ENCODE measurements around the gene PTGDS. TPM values are rescaled to one million over a fixed set of nuclear protein-coding genes. Genes with fewer than 3 reads are reported as not detected.

The PTGDS gene
- total RNA-seq, 1 experiment from 2014 or later, result 3.6 TPM

- no CpG with 5 or more reads among the region's 18 CpGs for WGBS (ENCODE audit: extremely low coverage, insufficient read length, low lambda C conversion rate)
- H4K20me1 ChIP-seq (ENCODE audit: control insufficient read depth, insufficient read depth, insufficient read length), result no peaks in the 10 kb centered on the region
- no peaks in the 10 kb centered on the region for H3K79me1 ChIP-seq (ENCODE audit: insufficient read depth, low read depth, low read length, poor library complexity, severe bottlenecking)
- H3T11ph ChIP-seq (ENCODE audit: low read length), result no peak overlapping the region
- no peak overlapping the region for H3K4me2 ChIP-seq (ENCODE audit: insufficient read depth, insufficient read length, low read length)
- no peak for DNase-seq
- H3K4me1 Mint-ChIP-seq, result peaks cover 9 to 12% of the 10 kb centered on the region in 2 experiments
- H3K27me3 Mint-ChIP-seq (ENCODE audit: low read depth), result peaks cover 7% of the 10 kb centered on the region
- H2BK20ac ChIP-seq (ENCODE audit: low read depth, low read length, poor library complexity, severe bottlenecking), result no peak overlapping the region
- H4K5ac ChIP-seq (ENCODE audit: insufficient read length, low read depth, low read length), result no peak overlapping the region
- no peak overlapping the region for H2BK120ac ChIP-seq (ENCODE audit: low read depth, low read length, poor library complexity, severe bottlenecking)
- no peak overlapping the region for H3K18ac ChIP-seq (ENCODE audit: insufficient read length, low read depth, low read length)
- H3K56ac ChIP-seq (ENCODE audit: insufficient read length, low read depth, low read length), result no peak overlapping the region
- H4K91ac ChIP-seq (ENCODE audit: insufficient read length, low read depth, low read length), result no peak overlapping the region
- H2BK5ac ChIP-seq (ENCODE audit: insufficient read length, low read length), result no peak overlapping the region
- no peak overlapping the region for H3K14ac ChIP-seq (ENCODE audit: insufficient read depth, low read length)
- H3K9ac ChIP-seq (ENCODE audit: extremely low read depth, insufficient read length, low read length), result no peak overlapping the region
- no peak overlapping the region for H4K8ac ChIP-seq (replicated peaks; ENCODE audit: insufficient read length, low read depth, low read length)
- no peaks in the 10 kb centered on the region for H3K4me1 ChIP-seq (ENCODE audit: insufficient read depth, low read length)
- peaks cover 0 to 8% (median 2%) of the 10 kb centered on the region in 3 experiments; a peak in 4 of 7 replicates for H3K36me3 Mint-ChIP-seq (ENCODE audit: insufficient read depth in 1 of 3, low read depth in 3 of 3)
- H3K9me3 Mint-ChIP-seq, result no peaks in the 10 kb centered on the region
- no peak overlapping the region for H3K4me3 Mint-ChIP-seq
- H2BK15ac ChIP-seq (ENCODE audit: low read depth, low read length), result no peak overlapping the region
- H3K27ac Mint-ChIP-seq, result no peak overlapping the region; a peak in 1 of 7 replicates
- no peak overlapping the region for H3K27ac ChIP-seq (ENCODE audit: insufficient read length, low read depth, low read length)
- no peak overlapping the region for H2BK12ac ChIP-seq (ENCODE audit: insufficient read length, low read depth, low read length)
- H2AFZ ChIP-seq (ENCODE audit: low read length), result no peak overlapping the region
- no peak overlapping the region for H3K4ac ChIP-seq (ENCODE audit: low read depth, low read length)
- no peak overlapping the region for H3K23ac ChIP-seq (ENCODE audit: insufficient read length, low read depth, low read length)
- H3K23me2 ChIP-seq (ENCODE audit: insufficient read length, low read depth, low read length, poor library complexity, severe bottlenecking), result peaks cover 2% of the 10 kb centered on the region
- H2AK5ac ChIP-seq (ENCODE audit: insufficient read length, low read length), result no peak overlapping the region
- no peak for TF ChIP-seq CTCF (conservative IDR thresholded peaks at IDR 0.05)
- H3K27me3 ChIP-seq (ENCODE audit: insufficient read depth, low read length), result no peaks in the 10 kb centered on the region
- no peaks in the 10 kb centered on the region for H3K9me3 ChIP-seq (ENCODE audit: control insufficient read depth, low read depth, low read length)
- no peaks in the 10 kb centered on the region for H3K79me2 ChIP-seq (ENCODE audit: insufficient read depth, low read length)
Measured at GRCh38 chr9:136997830-136998234, 20.5 kb downstream of the PTGDS start.
